GM18909 (cell line): ENCODE data around the gene RAPGEF3.

Experiments
- ATAC-seq: cut with Tn5 transposase; IDR thresholded peaks from one replicate; pipeline ENCODE4 v1.9.1; 2021; ENCODE audit warnings: mild to moderate bottlenecking; ENCODE audit not compliant: unreplicated experiment, poor library complexity

The RAPGEF3 gene

DNA sequence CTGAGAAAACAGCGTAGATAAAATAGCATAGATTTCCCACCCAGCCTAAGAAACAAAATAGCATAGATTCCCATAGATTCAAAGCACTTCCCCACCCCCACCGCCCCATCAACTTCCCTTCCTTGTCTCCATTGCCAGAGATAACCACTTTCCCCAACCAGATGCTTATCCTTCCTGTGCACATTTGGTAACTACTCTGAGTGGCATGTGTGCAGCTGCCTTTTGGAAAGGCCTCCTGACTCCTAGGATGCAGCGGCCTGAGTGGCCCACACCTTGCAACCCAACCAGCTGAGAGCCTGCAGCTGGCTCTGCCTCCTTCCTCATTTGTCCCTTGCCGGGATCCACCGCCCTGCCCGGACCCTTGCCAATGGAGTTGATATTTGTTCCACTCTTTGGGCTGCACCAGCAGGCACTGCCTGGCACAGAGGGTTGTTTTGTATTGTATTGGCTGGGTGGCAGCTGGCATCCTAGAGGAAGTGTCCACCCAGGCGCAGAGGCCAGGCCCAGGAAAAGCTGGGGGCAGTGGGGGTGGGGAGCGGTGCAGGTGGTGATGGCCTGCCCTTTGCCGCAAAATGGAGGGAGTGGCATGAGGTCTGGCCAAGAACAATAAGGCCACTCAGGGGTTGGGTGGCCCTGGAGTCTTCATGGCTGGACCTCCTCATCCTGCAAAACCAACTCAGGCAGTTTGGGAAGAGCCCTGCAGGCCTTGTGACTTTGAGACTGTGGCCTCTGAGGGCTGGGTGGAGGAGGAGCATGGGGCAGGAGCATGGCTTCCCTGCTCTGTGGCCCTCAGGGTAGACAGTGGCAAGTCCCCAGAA, 19.3 kb upstream of the RAPGEF3 start:
- no peak for ATAC-seq

DNA sequence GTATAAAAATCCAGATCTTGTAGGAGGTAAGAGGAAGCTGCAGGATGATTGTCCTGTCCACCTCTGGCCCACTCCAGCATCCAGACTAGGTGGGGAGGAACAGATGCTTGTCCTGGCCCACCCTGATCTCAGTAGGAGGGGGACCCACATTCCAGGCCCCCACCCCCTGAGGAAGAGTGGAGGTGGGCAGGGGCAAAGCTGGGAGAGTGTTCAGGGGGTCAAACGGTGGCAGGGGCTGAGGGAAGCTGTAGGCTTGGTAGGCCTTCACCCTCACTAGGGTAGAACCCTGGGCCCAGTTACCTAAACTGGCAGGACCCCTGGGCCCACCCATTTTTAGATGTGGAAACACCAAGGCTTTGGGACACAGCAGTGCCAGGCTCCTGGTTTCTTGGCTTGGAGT, 18.5 kb upstream of the RAPGEF3 start:
- no peak for ATAC-seq

DNA sequence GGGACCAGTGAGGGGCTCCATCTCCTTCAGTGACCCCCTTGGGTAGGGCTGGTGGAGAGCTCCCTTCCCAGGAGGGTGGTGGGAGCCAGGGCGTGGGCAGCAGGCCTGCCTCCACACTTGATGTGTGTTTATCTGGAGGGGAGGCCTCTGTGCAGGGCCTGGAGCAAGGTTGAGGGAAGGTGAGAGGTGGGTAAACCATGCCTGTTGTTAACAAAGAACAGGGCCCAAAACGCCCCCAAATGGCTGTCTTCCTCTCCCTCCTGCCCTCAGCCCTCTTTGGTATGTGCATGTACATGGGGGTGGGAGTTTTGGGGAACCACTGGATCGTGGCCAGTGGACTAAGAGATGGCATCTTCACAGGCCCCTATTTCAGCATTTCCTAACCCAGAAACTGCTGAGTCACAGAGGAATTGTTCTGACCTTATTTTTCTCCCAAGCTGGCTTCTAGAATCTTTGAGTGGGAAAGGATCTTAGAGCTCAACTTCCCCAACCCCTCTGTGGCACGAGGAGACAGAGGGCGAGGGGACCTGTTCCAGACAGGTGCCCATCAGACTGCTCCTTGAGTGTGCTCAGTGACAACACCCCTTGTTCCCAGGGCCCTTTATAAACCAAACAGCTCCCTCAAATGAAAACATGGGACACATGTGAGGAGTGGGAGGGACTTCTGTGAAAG, 17.9 kb upstream of the RAPGEF3 start:
- no peak for ATAC-seq

DNA sequence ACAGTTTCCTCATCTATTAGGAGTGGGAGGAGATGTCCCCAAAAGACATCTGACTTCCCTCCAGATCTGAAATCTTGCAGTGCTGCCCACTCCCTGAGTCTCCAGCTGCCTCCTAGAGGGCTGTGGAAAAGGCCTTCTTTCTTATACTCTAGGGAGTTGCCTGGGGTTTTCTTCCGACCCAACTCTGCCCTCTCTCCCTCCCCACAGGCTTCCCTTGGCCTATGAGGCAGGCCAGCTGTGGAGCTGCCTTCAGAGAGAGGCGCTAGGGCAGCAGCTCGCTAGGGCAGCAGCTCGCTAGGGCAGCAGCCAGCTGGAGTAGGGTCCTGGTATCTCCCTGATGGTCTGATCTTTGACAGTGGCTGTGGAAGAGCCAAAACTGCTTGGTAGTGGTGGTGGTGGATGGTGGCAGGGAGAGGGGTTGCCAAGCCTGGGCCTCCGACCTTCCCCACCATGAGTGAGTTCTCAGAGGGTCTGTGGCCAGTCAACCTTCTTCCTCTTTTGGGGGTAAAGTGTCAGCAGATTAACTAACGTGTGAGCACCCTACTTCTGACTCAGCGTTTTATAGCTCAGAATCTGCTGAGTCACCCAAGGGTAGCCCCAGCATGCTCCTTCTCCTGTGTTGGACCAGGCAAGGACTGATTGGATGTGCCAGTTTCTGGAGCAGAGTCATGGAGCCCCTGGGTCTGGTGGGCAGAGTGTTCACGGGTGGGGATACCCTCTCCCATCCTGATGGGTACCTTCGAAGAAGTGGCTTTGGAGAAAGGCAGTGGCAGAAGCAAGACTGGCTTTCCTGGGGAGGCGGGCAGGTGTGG, 16.6 kb upstream of the RAPGEF3 start:
- ATAC-seq, result no peak

DNA sequence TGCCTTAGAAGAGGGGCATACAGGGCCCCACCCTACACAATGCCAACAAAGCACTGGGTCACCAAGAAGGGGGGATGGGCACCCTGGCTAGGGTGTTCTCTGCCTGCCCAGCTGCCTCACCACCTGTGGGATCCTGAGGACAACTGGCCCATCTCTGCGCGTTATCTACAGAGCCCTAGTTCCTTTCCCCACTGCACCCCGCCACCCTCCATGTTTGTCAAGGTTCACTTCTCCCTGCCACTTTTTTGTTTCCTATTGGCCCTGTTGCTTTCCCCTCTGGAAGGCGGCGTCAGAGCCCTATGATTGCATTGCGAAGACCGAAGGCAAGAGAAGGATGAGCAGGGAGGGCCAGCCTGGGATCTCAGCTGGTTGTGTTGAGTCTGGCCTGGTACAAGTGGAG, 16.0 kb upstream of the RAPGEF3 start:
- ATAC-seq, result no peak

DNA sequence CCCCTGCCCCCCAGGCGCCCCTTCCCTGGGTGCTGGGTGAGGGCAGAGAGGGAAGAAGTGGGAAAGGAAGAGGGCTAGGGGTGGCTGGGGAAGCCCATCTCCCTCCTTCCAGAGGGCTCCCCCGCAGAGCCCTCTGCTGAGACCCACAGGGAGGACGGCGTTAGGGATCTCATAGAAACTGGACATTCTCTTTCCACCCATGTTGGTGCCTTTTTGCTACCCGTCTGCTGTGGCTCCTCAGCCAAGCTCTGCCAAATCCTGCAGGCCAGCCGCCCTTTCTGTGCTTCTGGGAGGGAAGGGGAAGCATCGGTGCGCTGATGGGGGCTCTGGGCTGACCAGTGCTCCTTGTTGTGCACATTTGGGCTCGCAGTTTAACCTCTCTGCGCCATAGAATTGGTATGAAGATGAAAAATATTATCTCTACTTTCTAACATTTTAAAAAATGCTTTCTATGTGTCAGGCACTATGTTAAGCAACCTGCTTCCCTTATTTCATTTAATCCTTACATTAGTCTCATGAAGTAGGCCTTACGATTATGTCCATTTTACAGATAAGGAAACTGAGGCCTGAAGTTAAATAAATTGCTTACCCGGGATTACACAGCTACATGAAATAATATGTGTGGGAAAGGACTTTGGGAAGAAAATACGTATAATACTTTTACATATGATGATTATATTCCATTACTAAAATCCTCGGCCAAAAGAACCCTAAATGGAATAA, 15.3 kb upstream of the RAPGEF3 start:
- no peak for ATAC-seq

DNA sequence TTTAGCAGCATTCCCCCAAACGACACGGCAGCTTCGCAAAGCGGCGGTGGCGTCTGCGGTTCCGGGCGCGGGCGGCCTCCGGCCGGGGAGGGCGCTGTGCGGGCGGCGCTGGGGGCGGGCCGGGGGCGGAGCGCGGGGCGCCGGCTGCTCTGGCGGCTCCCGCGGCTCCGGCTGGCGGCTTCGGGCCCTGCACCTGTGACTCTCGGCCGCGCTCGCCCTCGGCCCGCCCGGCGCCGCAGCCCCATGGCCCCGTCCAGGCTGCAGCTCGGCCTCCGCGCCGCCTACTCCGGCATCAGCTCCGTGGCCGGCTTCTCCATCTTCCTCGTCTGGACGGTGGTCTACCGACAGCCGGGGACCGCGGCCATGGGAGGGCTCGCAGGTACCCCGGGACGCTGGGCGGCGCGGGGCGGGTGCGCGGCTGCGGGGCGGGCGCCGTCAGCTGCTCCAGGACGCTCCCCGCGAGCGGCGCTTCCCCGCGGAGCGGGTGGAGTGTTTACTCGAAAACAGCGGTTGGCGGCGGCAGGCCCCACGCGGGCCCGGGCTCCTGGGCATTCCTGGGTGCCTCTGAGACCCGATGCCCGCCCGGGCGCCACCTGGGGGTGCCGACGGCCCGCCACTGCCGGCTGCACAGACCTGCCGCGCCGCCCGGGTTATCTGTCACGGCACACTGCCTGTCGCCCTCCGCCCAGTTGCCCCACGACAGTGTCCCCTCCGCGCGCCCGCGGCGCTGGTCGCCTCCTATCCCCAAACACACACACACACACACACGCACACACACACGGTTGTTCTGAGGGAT, 14.6 kb upstream of the RAPGEF3 start, which contains the start of gene SLC48A1:
TSS of gene SLC48A1 (plus strand) at position 177 of the 796 bp plus-strand sequence. CDS start at position 244, 67 bp downstream.
- ATAC-seq, result peak; percentile 77

DNA sequence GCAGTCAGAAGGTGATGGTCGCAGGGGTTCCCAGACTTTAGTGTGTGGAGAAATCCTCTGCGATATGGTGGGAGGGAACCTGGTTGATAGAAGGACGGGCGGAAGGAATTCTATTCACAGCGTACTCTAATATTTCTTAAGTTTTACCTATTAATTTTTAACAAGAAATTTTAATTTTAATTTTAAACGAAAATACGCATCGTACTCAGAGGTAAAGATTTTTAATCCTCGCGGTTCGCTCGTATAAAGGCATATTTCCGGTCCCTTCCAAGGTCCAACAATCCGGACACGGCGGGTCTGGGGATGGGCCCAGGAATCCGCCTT, 14.0 kb upstream of the RAPGEF3 start:
- no peak for ATAC-seq

DNA sequence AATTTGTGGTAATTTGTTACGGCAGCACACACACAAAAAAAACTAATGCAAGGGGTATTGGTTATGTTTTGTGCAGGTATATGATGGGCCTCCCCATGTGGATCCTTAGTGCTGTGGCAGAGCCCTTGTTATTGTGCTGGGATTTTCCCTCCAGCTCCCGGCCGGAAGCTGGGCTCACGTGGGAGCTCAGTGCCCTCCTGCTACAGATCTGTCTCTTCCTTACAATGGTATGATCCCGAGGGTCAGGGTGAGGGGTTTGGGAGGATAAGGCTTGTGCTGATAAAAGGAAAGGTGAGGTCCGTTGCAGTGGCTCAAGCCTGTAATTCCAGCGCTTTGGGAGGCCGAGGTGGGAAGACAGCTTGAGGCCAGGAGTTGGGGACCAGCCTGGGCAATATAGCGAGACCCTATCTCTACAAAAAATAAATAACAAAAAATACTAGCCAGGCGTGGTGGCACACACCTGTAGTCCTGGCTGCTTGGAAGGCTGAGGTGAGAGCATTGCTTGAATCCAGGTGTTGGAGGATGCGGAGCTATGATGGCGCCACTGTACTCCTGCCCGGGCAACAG, 13.5 kb upstream of the RAPGEF3 start:
- ATAC-seq, result no peak

DNA sequence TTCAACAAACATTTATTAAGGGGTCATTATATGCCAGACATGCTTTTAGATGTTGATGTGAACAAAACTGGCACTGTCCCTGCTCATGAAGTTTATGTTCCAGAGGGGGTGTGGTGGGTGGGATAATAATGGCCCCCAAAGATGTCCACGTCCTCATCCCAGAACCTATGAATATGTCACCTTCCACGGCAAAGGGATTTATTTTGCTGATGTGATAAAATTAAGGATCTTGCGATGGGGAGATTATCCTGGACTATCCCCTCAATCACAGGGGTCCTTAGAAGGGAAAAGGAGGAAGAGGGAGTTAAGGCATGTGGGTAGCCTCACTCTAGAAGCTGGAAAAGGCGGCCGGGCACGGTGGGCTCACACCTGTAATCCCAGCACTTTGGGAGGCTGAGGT, 12.6 kb upstream of the RAPGEF3 start:
- ATAC-seq, result no peak

DNA sequence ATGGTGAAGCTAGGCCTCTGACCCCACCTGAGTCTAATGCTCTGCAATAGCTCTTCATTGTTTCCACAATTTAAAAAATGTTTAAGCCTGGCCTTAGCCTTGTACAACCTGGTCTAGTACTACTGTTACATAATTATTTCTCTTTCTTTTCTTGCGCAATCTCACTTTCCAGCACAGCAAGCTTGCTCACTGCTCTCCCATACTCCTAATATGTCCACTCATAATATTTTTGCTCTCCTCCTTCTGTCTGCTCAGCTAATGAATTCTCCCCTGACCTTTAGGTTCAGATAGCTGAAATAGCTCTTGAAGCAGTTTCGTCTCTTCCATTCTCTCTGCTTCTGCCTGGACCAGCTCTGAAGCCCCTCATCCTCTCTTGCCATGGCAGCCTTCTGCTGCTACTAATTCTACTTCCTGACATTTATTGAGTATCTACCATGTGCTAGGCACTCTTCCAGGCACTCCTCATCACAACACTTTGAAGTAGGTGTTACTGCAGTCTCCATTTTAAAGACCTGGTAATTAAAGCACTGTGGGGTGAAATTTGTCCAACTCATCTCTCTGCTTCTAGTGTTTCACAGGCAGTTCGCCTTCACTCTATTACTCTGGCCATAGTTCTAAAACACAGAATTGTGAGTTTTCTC, 11.5 kb upstream of the RAPGEF3 start:
- no peak for ATAC-seq

DNA sequence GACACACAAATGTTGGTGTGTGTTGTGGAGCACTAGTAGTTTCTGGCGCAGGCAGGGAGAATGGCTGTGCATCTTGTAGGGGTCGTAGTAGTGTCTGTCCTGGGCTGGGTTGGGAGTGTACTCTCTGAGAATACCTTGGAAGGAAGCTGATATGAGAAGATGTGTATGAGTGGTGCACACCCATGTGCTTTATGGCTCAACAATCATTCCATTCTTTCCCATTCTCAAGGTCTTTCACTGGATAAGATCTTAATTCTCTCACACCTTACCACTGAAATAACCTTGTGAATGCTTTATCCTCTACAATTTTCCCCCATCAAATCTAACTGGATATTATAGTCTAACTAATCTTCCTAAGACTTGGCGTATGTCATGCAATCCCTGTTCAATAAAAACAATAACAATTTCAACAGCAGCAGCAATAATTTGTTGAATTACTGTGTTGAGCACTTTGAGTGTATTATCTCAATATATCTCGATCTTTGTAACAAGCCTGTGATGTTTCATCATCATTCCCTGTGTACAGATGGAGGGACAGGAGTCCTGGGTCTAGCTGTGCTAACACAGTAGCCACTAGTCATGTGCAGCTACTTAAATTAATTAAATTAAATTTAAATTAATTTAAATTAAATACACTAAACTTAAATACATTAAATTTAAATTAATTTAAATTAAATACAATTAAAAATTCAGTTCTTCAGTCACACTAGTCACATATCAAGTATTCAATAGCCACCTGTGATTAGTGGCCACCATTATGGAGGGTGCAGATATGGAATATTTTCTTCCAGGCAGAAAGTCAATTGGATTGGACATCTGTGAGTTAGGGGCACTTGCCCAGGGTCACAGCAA, 10.8 kb upstream of the RAPGEF3 start:
- no peak for ATAC-seq

DNA sequence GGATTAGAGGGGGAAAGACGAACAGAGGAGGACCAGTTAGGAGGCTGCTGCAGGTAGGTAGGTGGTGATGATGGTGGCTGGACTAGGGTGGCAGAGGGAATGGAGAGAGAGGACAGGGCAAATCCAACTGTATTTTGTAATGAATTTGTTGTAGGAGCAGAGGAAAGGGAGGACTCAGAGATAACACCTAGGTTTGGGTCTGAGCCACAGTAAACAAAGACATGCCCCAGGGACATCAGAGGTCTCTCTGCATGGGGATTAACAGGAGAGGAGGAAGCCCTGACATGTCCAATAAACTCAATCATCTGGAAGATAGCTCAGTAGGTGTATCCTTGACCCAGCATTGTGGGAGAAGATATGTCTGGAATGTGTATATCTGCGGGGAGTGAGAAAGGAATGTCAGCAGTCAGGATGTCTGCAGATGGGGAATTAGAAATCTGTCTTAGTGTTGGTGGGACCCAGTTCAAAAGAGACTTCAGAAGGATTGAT, 9.7 kb upstream of the RAPGEF3 start:
- no peak for ATAC-seq

DNA sequence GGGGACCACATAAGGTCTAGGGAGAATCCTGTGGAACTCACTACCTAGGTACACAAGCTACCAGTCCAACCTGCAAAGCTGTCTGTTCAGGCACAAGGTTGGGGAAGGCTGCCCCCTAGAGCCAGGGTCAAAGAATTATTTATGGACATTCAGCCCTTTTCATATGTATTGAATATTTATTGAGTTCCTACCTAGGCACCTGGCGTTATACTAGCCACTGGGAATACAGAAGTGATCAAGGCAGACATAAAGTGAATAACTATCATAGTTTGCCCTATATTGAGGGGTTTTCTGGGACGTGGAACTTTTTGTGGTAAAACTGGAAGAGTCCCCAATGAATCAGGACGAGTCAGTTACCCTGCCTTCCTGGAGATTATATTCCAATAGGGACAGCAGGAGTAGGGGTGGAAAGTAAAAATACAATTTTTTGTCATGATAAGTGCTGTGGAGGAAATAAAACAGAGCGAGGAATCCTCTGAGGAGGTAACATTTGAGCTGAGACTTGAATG, 8.6 kb upstream of the RAPGEF3 start:
- no peak for ATAC-seq

DNA sequence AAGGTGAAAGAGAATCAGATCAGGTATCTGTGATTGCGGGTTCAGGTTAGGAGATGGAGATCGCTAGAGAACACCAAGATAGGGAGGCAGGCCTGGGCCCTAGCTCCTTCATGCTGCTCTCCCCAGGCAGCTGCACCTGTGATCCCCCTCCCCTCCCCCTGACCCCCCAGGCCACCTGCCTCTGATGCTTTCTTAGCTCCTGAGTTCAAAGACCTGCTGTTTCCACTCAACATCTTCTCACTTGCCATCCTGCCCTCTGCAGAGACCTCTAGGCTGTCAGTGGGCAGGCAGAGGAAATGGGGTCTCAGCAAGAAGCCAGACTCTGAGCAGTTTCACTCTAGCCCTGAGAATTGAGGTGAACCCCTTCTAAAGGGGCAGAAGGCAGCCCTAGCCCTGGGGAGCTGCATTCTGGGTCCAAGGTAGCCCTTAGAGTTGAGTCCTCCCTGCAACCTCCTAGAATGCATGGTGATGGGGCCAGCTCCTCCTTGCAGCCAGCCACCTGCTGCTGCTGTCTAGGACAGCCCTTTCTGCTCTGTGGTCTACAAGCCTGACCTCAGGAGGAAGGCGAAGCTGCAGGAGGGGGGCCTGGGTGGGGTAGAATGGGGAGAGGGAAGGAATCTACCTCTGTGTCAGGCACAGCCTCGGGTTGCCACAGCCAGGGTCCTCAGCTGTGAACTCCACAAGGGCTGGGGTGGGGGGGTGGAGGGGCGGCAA, 8.0 kb upstream of the RAPGEF3 start:
- no peak for ATAC-seq

DNA sequence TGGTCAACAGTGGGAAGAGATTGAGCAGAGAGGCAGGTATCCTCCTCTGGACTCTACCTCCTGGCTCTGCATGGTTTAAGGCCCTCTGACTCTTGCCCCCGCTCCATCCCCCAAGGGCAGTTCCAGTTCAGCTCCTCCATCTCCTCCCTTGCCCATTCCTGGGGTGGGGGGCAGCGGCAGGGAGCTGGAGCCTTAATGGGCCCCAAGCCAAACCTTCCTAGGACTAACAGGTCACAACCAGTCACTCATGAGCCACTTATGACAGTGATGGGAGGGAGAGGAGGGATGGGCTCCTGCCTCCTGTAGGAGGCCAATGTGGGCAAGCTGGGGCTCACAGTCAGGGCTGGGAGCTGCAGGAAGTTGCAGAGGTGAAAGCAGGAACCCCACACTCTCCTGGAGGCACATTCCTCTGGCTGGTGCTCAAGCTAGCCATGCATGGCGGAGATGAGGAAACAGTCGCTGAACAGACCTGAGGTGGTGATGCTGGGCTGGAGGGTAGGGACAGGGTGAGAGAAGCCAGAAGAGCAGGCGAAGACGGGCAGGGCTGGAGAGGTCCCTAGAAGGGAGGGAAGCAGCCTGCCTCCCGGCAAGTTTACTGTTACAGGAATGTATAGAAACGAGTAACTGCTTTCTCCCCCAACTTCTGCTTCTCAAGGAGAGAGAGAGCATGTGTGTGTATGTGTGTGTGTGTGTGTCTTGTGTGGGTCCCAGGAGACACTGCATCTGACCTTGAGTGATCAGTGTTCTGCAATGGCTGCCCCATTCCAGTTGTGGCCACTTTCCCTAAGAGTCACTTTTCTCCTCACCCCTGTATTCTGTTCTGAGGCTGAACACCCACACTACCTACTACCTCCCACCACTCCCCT, 5.0 kb upstream of the RAPGEF3 start:
- no peak for ATAC-seq
